Tibial nerve (tissue), 4 donors: Measurements from ENCODE around the gene RASIP1. TPM values are rescaled to one million over a fixed set of nuclear protein-coding genes. Genes with fewer than 3 reads are reported as not detected.

Experiments used
- DNase-seq, 2 donors: peaks; one replicate each; pipeline ENCODE4 v3.0.0-alpha.2; 2019; ENCODE audit warnings: low spot score in 2 of 2
- H3K27ac ChIP-seq, 4 donors: fragments of 200-600 bp; sonication (generic) in 3 of 4; one replicate each; pipeline ENCODE4 v1.5.1; 2017 to 2019; ENCODE audit warnings: mild to moderate bottlenecking in 1 of 4
- H3K27me3 ChIP-seq, 2 donors: fragments of 200-600 bp; sonication (generic) in 1 of 2; one replicate each; pipeline versions ENCODE4 v1.5.1 to v1.6.0; 2017 to 2019
- H3K36me3 ChIP-seq, 3 donors: fragments of 200-600 bp; sonication (generic); one replicate each; pipeline ENCODE4 v1.5.1; 2018 to 2019
- H3K4me1 ChIP-seq, 4 donors: fragments of 200-600 bp; sonication (generic) in 3 of 4; one replicate each; pipeline ENCODE4 v1.5.1; 2017 to 2019
- H3K4me3 ChIP-seq, 4 donors: fragments of 200-600 bp; sonication (generic) in 3 of 4; one replicate each; pipeline ENCODE4 v1.5.1; 2017 to 2019; ENCODE audit warnings: mild to moderate bottlenecking in 1 of 4, moderate library complexity in 1 of 4
- H3K9me3 ChIP-seq, 4 donors: fragments of 200-600 bp; sonication (generic) in 3 of 4; one replicate each; pipeline ENCODE4 v1.5.1; 2017 to 2019
- EP300 ChIP-seq, 2 donors: sonication (generic); formaldehyde crosslinking; IDR thresholded peaks; one replicate each; pipeline ENCODE4 v1.6.1; 2017; ENCODE audit warnings: antibody characterized with exemption in 2 of 2, mild to moderate bottlenecking in 1 of 2
- POLR2A ChIP-seq, 2 donors: fragments of 450-650 bp; IDR thresholded peaks; one replicate each; pipeline ENCODE4 v1.6.1; 2017; ENCODE audit warnings: antibody characterized with exemption in 2 of 2, mild to moderate bottlenecking in 2 of 2, moderate library complexity in 2 of 2
- whole genome bisulfite sequencing, 2 donors: methylation state at CpG; one replicate each; pipeline ENCODE4 v1.1.5; 2018; 5-methylcytosine and 5-hydroxymethylcytosine counted together
- total RNA-seq, 4 donors: library from RNA; depleted of rRNA; stranded (reverse); fragments of >200 nt; gene quantifications; one replicate each; pipeline ENCODE4 v1.1.0, GENCODE V29; 2016
- TF ChIP-seq, protein P1 (sequence below), 5 experiments: fragments of 200-600 bp in 3 of 5; fragments of 450-650 bp in 2 of 5; sonication (generic) in 3 of 5; IDR thresholded peaks; one replicate each; pipeline ENCODE4 v1.5.1; 2016 to 2019; ENCODE audit warnings: antibody characterized with exemption in 5 of 5, mild to moderate bottlenecking in 3 of 5, moderate library complexity in 2 of 5

RASIP1 gene
- total RNA-seq, 4 donors from 2014 or later, result 12.3 to 23.3 (median 19.8) TPM

DNA sequence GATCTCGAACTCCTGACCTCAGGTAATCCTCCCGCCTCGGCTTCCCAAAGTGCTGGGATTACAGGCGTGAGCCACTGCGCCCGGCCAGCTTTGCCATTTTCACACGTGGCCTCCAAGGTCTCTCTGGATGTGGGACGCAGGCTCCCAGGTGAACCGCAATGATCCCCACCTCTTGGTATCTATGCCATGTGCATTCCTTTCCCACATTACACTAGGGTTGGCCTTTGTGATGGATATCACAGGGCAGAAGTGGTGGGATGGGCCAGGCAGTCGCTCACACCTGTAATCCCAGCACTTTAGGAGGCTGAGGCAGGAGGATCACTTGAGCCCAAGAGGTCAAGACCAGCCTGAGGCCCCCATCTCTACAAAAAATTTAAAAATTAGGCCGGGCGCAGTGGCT is 37.3 kb upstream of the RASIP1 start:
- 89 to 91% methylated on average over 12 of the region's 12 CpGs for WGBS, 2 donors
- peaks cover 0 to 17% (median 3%) of the 10 kb centered on the region in 4 donors for H3K4me1 ChIP-seq
- no peaks in the 10 kb centered on the region for H3K27me3 ChIP-seq
- H3K36me3 ChIP-seq, result no peaks in the 10 kb centered on the region
- H3K9me3 ChIP-seq, result no peaks in the 10 kb centered on the region
- no peak overlapping the region for H3K4me3 ChIP-seq
- no peak overlapping the region for H3K27ac ChIP-seq
- TF ChIP-seq, protein P1, sequence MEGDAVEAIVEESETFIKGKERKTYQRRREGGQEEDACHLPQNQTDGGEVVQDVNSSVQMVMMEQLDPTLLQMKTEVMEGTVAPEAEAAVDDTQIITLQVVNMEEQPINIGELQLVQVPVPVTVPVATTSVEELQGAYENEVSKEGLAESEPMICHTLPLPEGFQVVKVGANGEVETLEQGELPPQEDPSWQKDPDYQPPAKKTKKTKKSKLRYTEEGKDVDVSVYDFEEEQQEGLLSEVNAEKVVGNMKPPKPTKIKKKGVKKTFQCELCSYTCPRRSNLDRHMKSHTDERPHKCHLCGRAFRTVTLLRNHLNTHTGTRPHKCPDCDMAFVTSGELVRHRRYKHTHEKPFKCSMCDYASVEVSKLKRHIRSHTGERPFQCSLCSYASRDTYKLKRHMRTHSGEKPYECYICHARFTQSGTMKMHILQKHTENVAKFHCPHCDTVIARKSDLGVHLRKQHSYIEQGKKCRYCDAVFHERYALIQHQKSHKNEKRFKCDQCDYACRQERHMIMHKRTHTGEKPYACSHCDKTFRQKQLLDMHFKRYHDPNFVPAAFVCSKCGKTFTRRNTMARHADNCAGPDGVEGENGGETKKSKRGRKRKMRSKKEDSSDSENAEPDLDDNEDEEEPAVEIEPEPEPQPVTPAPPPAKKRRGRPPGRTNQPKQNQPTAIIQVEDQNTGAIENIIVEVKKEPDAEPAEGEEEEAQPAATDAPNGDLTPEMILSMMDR (IDR thresholded peaks at IDR 0.05), result no peak
- TF ChIP-seq POLR2A (IDR thresholded peaks at IDR 0.05) (no peak), EP300 (IDR thresholded peaks at IDR 0.05) (no peak)
- DNase-seq, result no peak

DNA sequence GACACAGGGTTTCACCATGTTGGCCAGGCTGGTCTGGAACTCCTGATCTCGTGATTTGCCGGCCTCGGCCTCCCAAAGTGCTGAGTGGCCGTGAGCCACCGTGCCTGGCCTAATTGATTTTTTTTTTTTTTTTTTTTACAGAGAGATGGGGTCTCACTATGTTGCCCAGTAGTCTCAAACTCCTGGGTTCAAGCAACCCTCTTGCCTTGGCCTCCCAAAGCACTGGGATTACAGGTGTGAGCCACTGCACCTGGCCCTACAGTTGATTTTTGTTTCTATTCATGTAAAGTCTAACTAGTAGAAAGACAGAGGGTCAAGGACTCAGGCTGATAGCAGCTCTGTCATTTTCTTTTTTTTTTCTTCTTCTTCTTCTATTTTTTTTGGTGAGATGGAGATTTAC is 36.7 kb upstream of the RASIP1 start:
- Histone ChIP-seq H3K4me1 (peaks cover 0 to 11% (median 2%) of the 10 kb centered on the region in 4 donors), H3K4me3 (no peak overlapping the region), H3K9me3 (no peaks in the 10 kb centered on the region), H3K27me3 (no peaks in the 10 kb centered on the region), H3K36me3 (no peaks in the 10 kb centered on the region), H3K27ac (no peak overlapping the region)
- WGBS, 2 donors, result 90 to 91% methylated on average over 5 of the region's 5 CpGs
- DNase-seq, result no peak
- TF ChIP-seq POLR2A (IDR thresholded peaks at IDR 0.05) (no peak), EP300 (IDR thresholded peaks at IDR 0.05) (no peak)
- TF ChIP-seq, protein P1 (IDR thresholded peaks at IDR 0.05), result no peak

DNA sequence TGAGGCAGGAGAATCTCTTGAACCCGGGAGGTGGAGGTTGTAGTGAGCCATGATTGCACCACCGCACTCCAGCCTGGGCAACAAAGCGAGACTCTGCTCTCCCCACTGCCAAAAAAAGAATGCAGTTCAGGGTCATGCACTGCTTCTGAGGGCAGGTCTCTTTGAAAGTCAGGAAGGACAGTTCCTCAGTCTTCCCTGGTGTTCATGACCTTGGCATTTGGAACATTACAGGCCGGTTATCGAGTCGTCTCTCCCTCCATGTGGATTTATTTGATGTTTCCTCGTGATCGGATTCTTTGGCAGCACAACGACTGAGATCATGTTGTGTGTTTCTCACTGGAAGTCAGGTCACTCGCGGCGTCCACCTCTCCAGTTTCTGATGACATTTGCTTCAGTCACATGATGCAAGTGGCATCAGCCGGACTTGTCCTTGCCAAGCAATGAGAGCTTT is 32.1 kb upstream of the RASIP1 start:
- no peaks in the 10 kb centered on the region for H3K36me3 ChIP-seq
- no peaks in the 10 kb centered on the region for H3K4me1 ChIP-seq
- H3K27ac ChIP-seq, result no peak overlapping the region
- peak in 1 of 2 donors; percentile 22 for DNase-seq
- no peaks in the 10 kb centered on the region for H3K9me3 ChIP-seq
- H3K4me3 ChIP-seq, result no peak overlapping the region
- TF ChIP-seq POLR2A (IDR thresholded peaks at IDR 0.05), result no peak
- TF ChIP-seq, protein P1 (IDR thresholded peaks at IDR 0.05), result no peak
- no peak for TF ChIP-seq EP300 (IDR thresholded peaks at IDR 0.05)
- H3K27me3 ChIP-seq, result no peaks in the 10 kb centered on the region
- WGBS, 2 donors, result 42 to 51% methylated on average over 13 of the region's 13 CpGs

DNA sequence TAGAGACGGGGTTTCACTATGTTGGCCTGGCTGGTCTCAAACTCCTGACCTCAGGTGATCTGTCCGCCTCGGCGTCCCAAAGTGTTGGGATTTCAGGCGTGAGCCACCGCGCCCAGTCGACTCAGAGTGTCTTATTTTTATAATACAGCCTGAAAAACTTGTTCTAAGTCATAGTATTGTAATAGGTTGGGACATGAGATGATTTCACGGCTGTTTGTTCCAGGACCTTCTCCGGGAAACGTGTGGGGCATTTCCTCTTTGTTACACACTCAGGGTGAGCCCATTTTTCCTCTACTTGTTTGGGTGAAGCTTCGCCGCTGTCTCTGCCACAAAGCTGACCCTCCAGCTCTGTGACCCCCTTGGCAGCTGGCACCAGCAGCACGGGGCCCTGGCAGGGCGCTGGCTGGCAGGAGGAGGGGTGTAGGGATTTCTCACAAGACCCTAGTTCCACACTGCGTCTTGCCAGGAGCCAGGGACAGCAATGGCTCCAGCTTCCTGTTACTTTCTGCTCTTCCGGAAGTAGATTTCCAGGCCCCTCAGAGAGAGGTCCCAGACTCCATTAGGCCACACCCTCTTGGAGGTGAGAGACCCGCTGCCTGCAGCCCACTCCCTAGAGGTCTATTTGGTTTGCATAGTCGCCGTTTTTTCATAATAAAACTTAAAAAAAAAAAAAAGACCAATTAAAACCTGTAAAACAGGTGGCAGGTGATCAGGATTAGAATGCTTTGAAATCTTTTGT is 30.5 kb upstream of the RASIP1 start:
- H3K36me3 ChIP-seq, result no peaks in the 10 kb centered on the region
- no peaks in the 10 kb centered on the region for H3K4me1 ChIP-seq
- no peak for DNase-seq
- H3K4me3 ChIP-seq, result no peak overlapping the region
- H3K27ac ChIP-seq, result peak overlapping the region in 1 of 4 donors; percentile 36
- no peaks in the 10 kb centered on the region for H3K27me3 ChIP-seq
- WGBS, 2 donors, result 75 to 77% methylated on average over 20 of the region's 20 CpGs
- no peaks in the 10 kb centered on the region for H3K9me3 ChIP-seq
- TF ChIP-seq, protein P1 (IDR thresholded peaks at IDR 0.05), result no peak
- no peak for TF ChIP-seq POLR2A (IDR thresholded peaks at IDR 0.05)

DNA sequence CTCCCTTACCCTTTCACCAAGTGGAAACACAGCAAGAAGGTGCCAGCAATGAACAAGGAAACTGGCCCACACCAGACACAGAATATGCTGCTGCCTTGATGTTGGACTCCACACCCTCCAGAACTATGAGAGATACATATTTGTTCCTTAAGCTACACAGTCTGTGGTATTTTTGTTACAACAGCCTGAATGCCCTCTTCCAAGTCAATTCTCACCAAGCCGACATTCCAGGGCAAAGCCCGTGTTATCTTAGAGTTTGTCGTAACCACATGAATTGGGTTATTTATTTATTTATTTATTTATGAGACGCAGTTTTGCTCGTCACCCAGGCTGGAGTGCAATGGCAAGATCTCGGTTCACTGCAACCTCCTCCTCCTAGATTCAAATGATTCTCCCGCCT is 29.9 kb upstream of the RASIP1 start:
- WGBS, 2 donors, result 56 to 82% methylated on average over 7 of the region's 7 CpGs
- Histone ChIP-seq H3K27ac (peak overlapping the region in 2 of 4 donors; percentile 28 to 56), H3K4me3 (no peak overlapping the region), H3K27me3 (no peaks in the 10 kb centered on the region), H3K4me1 (no peaks in the 10 kb centered on the region), H3K36me3 (no peaks in the 10 kb centered on the region), H3K9me3 (no peaks in the 10 kb centered on the region)
- TF ChIP-seq EP300 (IDR thresholded peaks at IDR 0.05) (no peak), POLR2A (IDR thresholded peaks at IDR 0.05) (no peak)
- TF ChIP-seq, protein P1 (IDR thresholded peaks at IDR 0.05), result no peak
- no peak for DNase-seq
